HepG2 (cell line): ENCODE results near the gene MYD88. TPM values are rescaled to one million over a fixed set of nuclear protein-coding genes. Genes with fewer than 3 reads are reported as not detected.

ENCODE experiments used
- AKAP8 ChIP-seq: sonication (generic); formaldehyde crosslinking; IDR thresholded peaks from 2 replicates; pipeline ENCODE4 v1.5.1; 2020; ENCODE audit warnings: mild to moderate bottlenecking, missing genetic modification reagents
- ATRX ChIP-seq: sonication (generic); formaldehyde crosslinking; IDR thresholded peaks from 2 replicates; pipeline ENCODE4 v1.4.0; 2020; ENCODE audit warnings: missing genetic modification reagents, borderline replicate concordance
- CREM ChIP-seq, 2 experiments: sonication (generic) in 1 of 2; formaldehyde crosslinking in 1 of 2; IDR thresholded peaks; 2 replicates each; pipeline versions ENCODE4 v1.4.0 to v1.6.1; 2016 to 2020; ENCODE audit warnings: antibody characterized with exemption in 1 of 2, mild to moderate bottlenecking in 1 of 2, missing genetic modification reagents in 1 of 2
- CTCF ChIP-seq: sonication (generic); formaldehyde crosslinking; IDR thresholded peaks from 2 replicates; pipeline ENCODE4 v1.5.0; 2020; ENCODE audit warnings: mild to moderate bottlenecking, missing genetic modification reagents, moderate library complexity
- FOXP4 ChIP-seq: sonication (generic); formaldehyde crosslinking; IDR thresholded peaks from 2 replicates; pipeline ENCODE4 v1.4.0; 2020; ENCODE audit warnings: missing genetic modification reagents
- HDAC2 ChIP-seq: sonication (generic); formaldehyde crosslinking; IDR thresholded peaks from 2 replicates; pipeline ENCODE4 v1.4.0; 2020; ENCODE audit warnings: missing genetic modification reagents
- IRF9 ChIP-seq: sonication (generic); formaldehyde crosslinking; IDR thresholded peaks from 2 replicates; pipeline ENCODE4 v1.8.0; 2022; ENCODE audit warnings: missing genetic modification reagents, mild to moderate bottlenecking, borderline replicate concordance
- ISX ChIP-seq: sonication (generic); formaldehyde crosslinking; conservative IDR thresholded peaks from 2 replicates; pipeline ENCODE4 v1.5.0; 2020; ENCODE audit warnings: missing genetic modification reagents
- JDP2 ChIP-seq: sonication (generic); formaldehyde crosslinking; IDR thresholded peaks from 2 replicates; pipeline ENCODE4 v1.8.1; 2022; ENCODE audit warnings: missing genetic modification reagents, borderline replicate concordance
- MIER3 ChIP-seq: IDR thresholded peaks from 2 replicates; pipeline ENCODE4 v1.6.1; 2016; ENCODE audit warnings: missing compliant biosample characterization, borderline replicate concordance
- PRMT3 ChIP-seq: sonication (generic); formaldehyde crosslinking; IDR thresholded peaks from 2 replicates; pipeline ENCODE4 v1.8.1; 2022; ENCODE audit warnings: low read depth, mild to moderate bottlenecking, moderate library complexity, missing genetic modification reagents, borderline replicate concordance
- SP1 ChIP-seq, 2 experiments: fragments of 450-650 bp in 1 of 2; sonication (generic) in 1 of 2; formaldehyde crosslinking in 1 of 2; IDR thresholded peaks; 2 replicates each; pipeline versions ENCODE4 v1.4.0 to v1.6.1; 2016 to 2020; ENCODE audit warnings: missing genetic modification reagents in 1 of 2
- SP140L ChIP-seq: sonication (generic); formaldehyde crosslinking; IDR thresholded peaks from 2 replicates; pipeline ENCODE4 v1.4.0; 2020; ENCODE audit warnings: missing genetic modification reagents, borderline replicate concordance
- ZEB1 ChIP-seq: IDR thresholded peaks from 2 replicates; pipeline ENCODE4 v1.6.1; 2012; ENCODE audit warnings: mild to moderate bottlenecking, low read depth, inconsistent platforms; ENCODE audit not compliant: insufficient replicate concordance
- ZNF20 ChIP-seq: sonication (generic); formaldehyde crosslinking; IDR thresholded peaks from 2 replicates; pipeline ENCODE4 v1.4.0; 2020; ENCODE audit warnings: mild to moderate bottlenecking, moderate library complexity, missing genetic modification reagents
- ZNF30 ChIP-seq: sonication (generic); formaldehyde crosslinking; IDR thresholded peaks from 2 replicates; pipeline ENCODE4 v1.5.0; 2020; ENCODE audit warnings: mild to moderate bottlenecking, missing genetic modification reagents
- ZNF331 ChIP-seq: sonication (generic); formaldehyde crosslinking; IDR thresholded peaks from 2 replicates; pipeline ENCODE4 v1.4.0; 2020; ENCODE audit warnings: missing genetic modification reagents
- ZNF333 ChIP-seq: sonication (generic); formaldehyde crosslinking; IDR thresholded peaks from 2 replicates; pipeline ENCODE4 v1.4.0; 2020; ENCODE audit warnings: mild to moderate bottlenecking, missing genetic modification reagents, borderline replicate concordance
- ZNF350 ChIP-seq: sonication (generic); formaldehyde crosslinking; IDR thresholded peaks from 2 replicates; pipeline ENCODE4 v1.4.0; 2020; ENCODE audit warnings: mild to moderate bottlenecking, low read depth, missing genetic modification reagents, borderline replicate concordance
- ZNF557 ChIP-seq: sonication (generic); formaldehyde crosslinking; IDR thresholded peaks from 2 replicates; pipeline ENCODE4 v1.4.0; 2020; ENCODE audit warnings: missing genetic modification reagents
- ZNF678 ChIP-seq: sonication (generic); formaldehyde crosslinking; IDR thresholded peaks from 2 replicates; pipeline ENCODE4 v1.4.0; 2020; ENCODE audit warnings: mild to moderate bottlenecking, missing genetic modification reagents
- ZNF777 ChIP-seq: sonication (generic); formaldehyde crosslinking; IDR thresholded peaks from 2 replicates; pipeline ENCODE4 v1.4.0; 2020; ENCODE audit warnings: missing genetic modification reagents
- ZSCAN20 ChIP-seq: sonication (generic); formaldehyde crosslinking; IDR thresholded peaks from 2 replicates; pipeline ENCODE4 v1.4.0; 2020; ENCODE audit warnings: missing genetic modification reagents, mild to moderate bottlenecking, borderline replicate concordance
- ZSCAN22 ChIP-seq: sonication (generic); formaldehyde crosslinking; IDR thresholded peaks from 2 replicates; pipeline ENCODE4 v1.4.0; 2020; ENCODE audit warnings: mild to moderate bottlenecking, missing genetic modification reagents
- polyA plus RNA-seq, 8 experiments: library from polyadenylated mRNA; depleted of rRNA in 3 of 8; stranded (reverse) in 7 of 8; unstranded in 1 of 8; fragments of >200 nt; fragmentation: Illumina TruSeq in 4 of 8; extraction: Trizol in 4 of 8; gene quantifications; 2 replicates each; pipeline versions ENCODE4 v1.2.1 to v1.2.3, GENCODE V29; 2011 to 2016; ENCODE audit warnings: low read depth in 4 of 8, missing spikeins in 1 of 8, mixed read lengths in 1 of 8; ENCODE audit not compliant: insufficient read depth in 1 of 8
- total RNA-seq, 5 experiments: library from RNA; depleted of rRNA; stranded (reverse); fragments of >200 nt; fragmentation: Illumina TruSeq; extraction: Trizol; gene quantifications; 2 replicates each; pipeline ENCODE4 v1.2.3, GENCODE V29; 2016; ENCODE audit warnings: low read depth in 1 of 5
- TF ChIP-seq, protein P1 (sequence below): IDR thresholded peaks from 2 replicates; pipeline ENCODE4 v1.6.1; 2016; ENCODE audit warnings: missing compliant biosample characterization, missing genetic modification reagents, borderline replicate concordance

Gene MYD88
- total and polyA plus RNA-seq, 2 of the 13 experiments (the other 11 are each of a cell fraction or from before 2014, with no cell fraction given): 7.6 to 32.7 TPM

DNA sequence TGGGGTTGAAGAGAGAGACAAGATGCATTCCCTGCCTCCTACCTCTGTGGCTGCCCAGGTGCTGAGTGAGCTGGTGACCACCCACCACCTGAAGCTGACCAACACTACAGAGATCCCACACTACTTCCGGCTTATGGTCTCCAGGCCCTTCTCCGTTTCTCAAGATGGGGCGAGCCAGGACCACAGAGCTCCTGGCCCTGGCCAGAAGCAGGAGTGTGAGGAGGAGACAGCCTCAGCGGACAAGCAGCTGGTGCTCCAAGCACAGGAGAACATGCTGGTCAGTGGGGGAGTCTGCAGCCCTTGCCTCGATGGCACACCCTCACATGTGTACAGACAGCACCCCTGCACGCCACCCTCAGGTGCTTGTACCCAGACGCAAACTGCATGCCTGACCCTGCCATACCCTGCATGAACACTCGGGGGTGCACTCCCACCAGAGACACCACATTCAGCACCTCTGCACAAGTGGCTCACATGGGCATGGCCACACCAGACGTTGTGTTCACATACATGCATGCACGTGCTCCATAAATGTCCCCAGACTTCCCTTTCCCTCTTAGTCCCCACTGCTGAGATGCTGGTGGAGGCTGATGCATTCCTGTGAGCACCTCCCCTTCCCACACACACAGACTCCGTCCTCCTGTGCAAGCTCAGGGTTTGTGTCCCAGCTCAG, 20.6 kb upstream of the MYD88 start (continued):
- peak; percentile 68 for TF ChIP-seq ZNF331 (CRISPR knock-in tag)
- TF ChIP-seq ZNF20 (CRISPR knock-in tag): no peak
- TF ChIP-seq ZSCAN22 (CRISPR knock-in tag): no peak
- TF ChIP-seq IRF9 (CRISPR knock-in tag): no peak
- TF ChIP-seq AKAP8 (CRISPR knock-in tag): peak; percentile 90
- TF ChIP-seq CTCF (CRISPR knock-in tag): peak; percentile 98
- no peak for TF ChIP-seq ISX
- TF ChIP-seq ZNF30 (CRISPR knock-in tag): no peak
- peak; percentile 31; the same call in 1 of the 2 replicates for TF ChIP-seq ZNF350 (CRISPR knock-in tag)
- TF ChIP-seq ZNF777: no peak
- TF ChIP-seq SP140L: no peak
- TF ChIP-seq MIER3 (CRISPR knock-in tag): no peak
- TF ChIP-seq SP1 (IDR thresholded peaks at IDR 0.05): no peak
- TF ChIP-seq SP1 (CRISPR knock-in tag; IDR thresholded peaks at IDR 0.05): no peak
- TF ChIP-seq ZNF678 (CRISPR knock-in tag): no peak
- no peak for TF ChIP-seq FOXP4 (CRISPR knock-in tag)
- TF ChIP-seq CREM (IDR thresholded peaks at IDR 0.05): no peak
- no peak for TF ChIP-seq CREM (CRISPR knock-in tag; IDR thresholded peaks at IDR 0.05)
- peak; percentile 78; the same call in 1 of the 2 replicates for TF ChIP-seq PRMT3 (CRISPR knock-in tag)
- 0 out of 2 replicates have a peak, but pooled peaks have one; percentile 72 for TF ChIP-seq ZNF333 (CRISPR knock-in tag)
- peak; percentile 39 for TF ChIP-seq HDAC2 (CRISPR knock-in tag)
- TF ChIP-seq, protein P1, sequence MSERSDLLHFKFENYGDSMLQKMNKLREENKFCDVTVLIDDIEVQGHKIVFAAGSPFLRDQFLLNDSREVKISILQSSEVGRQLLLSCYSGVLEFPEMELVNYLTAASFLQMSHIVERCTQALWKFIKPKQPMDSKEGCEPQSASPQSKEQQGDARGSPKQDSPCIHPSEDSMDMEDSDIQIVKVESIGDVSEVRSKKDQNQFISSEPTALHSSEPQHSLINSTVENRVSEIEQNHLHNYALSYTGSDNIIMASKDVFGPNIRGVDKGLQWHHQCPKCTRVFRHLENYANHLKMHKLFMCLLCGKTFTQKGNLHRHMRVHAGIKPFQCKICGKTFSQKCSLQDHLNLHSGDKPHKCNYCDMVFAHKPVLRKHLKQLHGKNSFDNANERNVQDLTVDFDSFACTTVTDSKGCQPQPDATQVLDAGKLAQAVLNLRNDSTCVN (CRISPR knock-in tag): no peak
- TF ChIP-seq JDP2: no peak
- TF ChIP-seq ZEB1: no peak
- TF ChIP-seq ZSCAN20: no peak
- peak; percentile 41; the same call in 1 of the 2 replicates for TF ChIP-seq ZNF557 (CRISPR knock-in tag)
- no peak for TF ChIP-seq ATRX (CRISPR knock-in tag)
